K562 (cell line): ENCODE results near the gene PUS3. TPM values are rescaled to one million over a fixed set of nuclear protein-coding genes. Genes with fewer than 3 reads are reported as not detected.
A peak's percentile ranks its signal among the peaks of the same experiment; 100 is the strongest.

Experiments
- ATAC-seq: fragments of 200-7000 bp; cut with Tn5 transposase; 3 replicates; pipeline ENCODE4 v1.9.1; 2020; ENCODE audit warnings: moderate library complexity
- BruUV-seq: library from RNA; stranded (reverse); fragments of 400-500 nt; replicated peaks from 2 replicates; lab custom pipeline; 2021; lab: Mats Ljungman, UMichigan
- CTCF ChIA-PET: fragments of 300-600 bp; formaldehyde crosslinking; extraction: SDS; loops from one replicate; lab custom pipeline; 2021; ENCODE audit warnings: low intra/inter-chr PET ratio; lab: Yijun Ruan, JAX
- POLR2A ChIA-PET: fragments of 300-600, 350-650 bp; sonication (Branson Sonifier 250); formaldehyde crosslinking; extraction: SDS; loops from one replicate; lab custom pipeline; 2021; ENCODE audit warnings: antibody characterized with exemption, inconsistent platforms; lab: Yijun Ruan, JAX
- DNase-seq, 4 experiments: peaks; one replicate each; pipeline versions ENCODE4 v3.0.0 to v3.0.0-alpha.2; 2011 to 2018; ENCODE audit warnings: low spot score in 3 of 4, mixed read lengths in 3 of 4; ENCODE audit errors: extremely low read depth in 1 of 4
- FAIRE-seq: peaks from 2 replicates; lab custom pipeline; 2011; peaks lifted over from hg19 to GRCh38; lab: Jason Lieb, UNC
- H2AFZ ChIP-seq: 2 replicates; pipeline ENCODE4 v1.6.0; 2011; ENCODE audit warnings: low read depth, low read length, control low read depth, inconsistent platforms
- H3K27ac ChIP-seq: fragments of 200-600 bp; 3 replicates; pipeline ENCODE4 v1.8.0; 2011; ENCODE audit warnings: low read depth, mild to moderate bottlenecking, control low read depth, inconsistent platforms, low read length, moderate library complexity, mixed read lengths; ENCODE audit errors: extremely low read depth
- H3K27me3 ChIP-seq, 2 experiments: fragments of 300-600 bp in 1 of 2; 2 replicates in 1 of 2; 3 replicates in 1 of 2; pipeline versions ENCODE4 v1.6.0 to v1.8.0; 2011; ENCODE audit warnings: inconsistent platforms in 2 of 2, low read length in 2 of 2, mild to moderate bottlenecking in 1 of 2, mixed read lengths in 1 of 2, moderate library complexity in 1 of 2; ENCODE audit not compliant: control insufficient read depth in 2 of 2, insufficient read depth in 2 of 2
- H3K36me3 ChIP-seq: fragments of 300-600 bp; 3 replicates; pipeline ENCODE4 v1.8.0; 2011; ENCODE audit warnings: mild to moderate bottlenecking, low read length, inconsistent platforms; ENCODE audit not compliant: control insufficient read depth, insufficient read depth
- H3K4me1 ChIP-seq, 2 experiments: fragments of 200-600 bp in 1 of 2; replicated peaks in 1 of 2; 2 replicates in 1 of 2; 3 replicates in 1 of 2; pipeline versions ENCODE4 v1.5.1 to v1.8.0; 2011; ENCODE audit warnings: inconsistent platforms in 2 of 2, low read length in 2 of 2, mild to moderate bottlenecking in 1 of 2, mixed read lengths in 1 of 2, moderate library complexity in 1 of 2; ENCODE audit not compliant: control insufficient read depth in 2 of 2, insufficient read depth in 2 of 2
- H3K4me2 ChIP-seq: 2 replicates; pipeline ENCODE4 v1.6.1; 2011; ENCODE audit warnings: low read length, control low read depth, inconsistent platforms, mixed read lengths; ENCODE audit not compliant: insufficient read depth
- H3K4me3 ChIP-seq: fragments of 200-600 bp; sonication (generic), shearing (Covaris generic); 2 replicates; pipeline ENCODE4 v1.5.1; 2016; ENCODE audit warnings: control low read depth, inconsistent platforms
- H3K79me2 ChIP-seq: fragments of 200-600 bp; 3 replicates; pipeline ENCODE4 v1.8.0; 2011; ENCODE audit warnings: low read length, inconsistent platforms; ENCODE audit not compliant: control insufficient read depth, insufficient read depth
- H3K9ac ChIP-seq, 2 experiments: 2 replicates each; pipeline versions ENCODE4 v1.6.0 to v1.6.1; 2011; ENCODE audit warnings: low read depth in 2 of 2, low read length in 2 of 2, control low read depth in 1 of 2, inconsistent platforms in 1 of 2, mild to moderate bottlenecking in 1 of 2, mixed read lengths in 1 of 2; ENCODE audit not compliant: insufficient read depth in 1 of 2
- H3K9me1 ChIP-seq: one replicate; pipeline ENCODE4 v1.6.0; 2011; ENCODE audit warnings: inconsistent platforms, mild to moderate bottlenecking, low read length, moderate library complexity; ENCODE audit not compliant: control insufficient read depth, insufficient read depth
- H3K9me3 ChIP-seq: replicated peaks from 2 replicates; pipeline ENCODE4 v1.5.1; 2011; ENCODE audit warnings: low read depth, low read length, inconsistent platforms; ENCODE audit not compliant: control insufficient read depth, insufficient read depth
- H4K20me1 ChIP-seq: replicated peaks from 2 replicates; pipeline ENCODE4 v1.6.1; 2011; ENCODE audit warnings: low read length, inconsistent platforms, mixed read lengths; ENCODE audit not compliant: control insufficient read depth, insufficient read depth
- RAD21 ChIP-seq, 2 experiments: fragments of 250-450 bp in 1 of 2; fragments of 450-650 bp in 1 of 2; sonication (Bioruptor Pico) in 1 of 2; formaldehyde crosslinking in 1 of 2; IDR thresholded peaks in 1 of 2; conservative IDR thresholded peaks in 1 of 2; 2 replicates each; pipeline versions ENCODE4 v1.4.0 to v1.8.0; 2020 to 2022; ENCODE audit warnings: mild to moderate bottlenecking in 2 of 2, moderate library complexity in 1 of 2
- WGBS: fragments of 100-300 bp; shearing (Covaris generic); methylation state at CpG from one replicate; pipeline ENCODE4 v1.1.6; 2016; ENCODE audit warnings: low coverage, mixed read lengths; ENCODE audit not compliant: insufficient coverage; ENCODE audit errors: missing lambda C conversion rate; 5-methylcytosine and 5-hydroxymethylcytosine counted together
- in situ Hi-C: fragments of 300-500 bp; cut with MboI; formaldehyde crosslinking; loops from 4 replicates; pipeline ENCODE4 v1.15.0; 2018; ENCODE audit warnings: inconsistent platforms, mixed read lengths
- intact Hi-C: fragments of 100-400 bp; cut with micrococcal nuclease; formaldehyde crosslinking; loops from 2 replicates; pipeline ENCODE4 v1.14.2; 2022
- polyA plus RNA-seq, 8 experiments: library from polyadenylated mRNA; depleted of rRNA in 4 of 8; stranded (reverse) in 5 of 8; unstranded in 3 of 8; fragments of >200 nt; fragmentation: Nextera tagmentation in 2 of 8; fragmentation: Illumina TruSeq in 1 of 8; extraction: Ambion mirVana in 2 of 8; extraction: Trizol in 1 of 8; gene quantifications; 2 replicates each; pipeline versions ENCODE4 v1.2.1 to v1.2.3, GENCODE V29; 2011 to 2014; ENCODE audit warnings: inconsistent platforms in 1 of 8, missing spikeins in 1 of 8
- total RNA-seq, 7 experiments: library from RNA; depleted of rRNA in 6 of 7; stranded (reverse); fragments of >200 nt in 6 of 7; fragmentation: Illumina TruSeq in 2 of 7; extraction: Trizol in 2 of 7; gene quantifications; 2 replicates each; pipeline versions ENCODE4 v1.2.1 to v1.2.3, GENCODE V29; 2011 to 2021; ENCODE audit warnings: low replicate concordance in 1 of 7
- TF ChIP-seq, protein P1 (sequence below): fragments of 250-450 bp; sonication (Bioruptor Pico); IDR thresholded peaks from 2 replicates; pipeline ENCODE4 v1.4.0; 2020; ENCODE audit warnings: mild to moderate bottlenecking, moderate library complexity
- TF ChIP-seq, protein P2 (sequence below), 2 experiments: fragments of 450-650 bp; formaldehyde crosslinking in 1 of 2; IDR thresholded peaks; 2 replicates each; pipeline versions ENCODE4 v1.4.0 to v1.6.1; 2014 to 2020; ENCODE audit warnings: mild to moderate bottlenecking in 2 of 2, borderline replicate concordance in 1 of 2, low read depth in 1 of 2
- TF ChIP-seq, protein P3 (sequence below), 3 experiments: IDR thresholded peaks in 2 of 3; conservative IDR thresholded peaks in 1 of 3; 2 replicates each; pipeline ENCODE4 v1.5.1; 2011 to 2012; ENCODE audit warnings: low read length in 3 of 3, mild to moderate bottlenecking in 3 of 3, control low read depth in 2 of 3, improper control_type of control experiment in 1 of 3, inconsistent platforms in 1 of 3, low read depth in 1 of 3, mixed read lengths in 1 of 3, moderate library complexity in 1 of 3; ENCODE audit not compliant: insufficient read depth in 2 of 3

PUS3 gene
- total and polyA plus RNA-seq, 9 of the 15 experiments (the other 6 are each of a cell fraction or from before 2014, with no cell fraction given) = 16.5 to 49.2 (median 35.9) TPM

DNA sequence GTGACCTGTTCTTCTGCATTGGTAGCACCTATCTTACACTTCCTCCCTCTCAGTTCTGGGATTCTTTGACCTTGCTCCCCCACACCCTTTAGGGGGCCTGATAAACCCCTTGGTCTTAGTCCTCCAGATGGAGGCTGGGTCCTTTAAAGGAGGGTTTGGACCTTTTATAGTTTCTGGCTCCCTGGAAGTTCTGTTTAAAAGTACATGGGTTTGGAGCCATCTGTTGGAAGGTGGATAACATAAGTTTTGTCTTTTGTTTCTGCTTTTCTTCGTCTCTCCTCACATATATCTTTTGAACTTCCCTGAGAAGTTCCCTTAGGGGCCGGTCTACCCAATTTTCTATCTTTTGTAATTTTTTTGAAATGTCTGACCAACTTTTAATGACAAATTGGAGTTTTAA, 33.5 kb downstream of the PUS3 start:
- peaks cover 0 to 3% of the 10 kb centered on the region in 2 experiments; a peak in 2 of 5 replicates for H3K4me1 ChIP-seq
- 8% methylated on average over 2 of the region's 2 CpGs for WGBS
- no peaks in the 10 kb centered on the region for H4K20me1 ChIP-seq
- H3K9me3 ChIP-seq = no peaks in the 10 kb centered on the region; the same call in 1 of the 2 replicates
- no peak overlapping the region for H3K27ac ChIP-seq
- no peak overlapping the region for H3K4me3 ChIP-seq
- BruUV-seq = no TSS peak
- no peak overlapping the region for H3K9ac ChIP-seq
- H3K4me2 ChIP-seq = no peak overlapping the region
- no peaks in the 10 kb centered on the region for H3K27me3 ChIP-seq
- DNase-seq = no peak
- in situ Hi-C loops = no loop called here
- no peak overlapping the region for H2AFZ ChIP-seq
- ATAC-seq = no peak; the same call in 2 of the 3 replicates
- H3K79me2 ChIP-seq = no peaks in the 10 kb centered on the region
- H3K9me1 ChIP-seq = no peaks in the 10 kb centered on the region
- FAIRE-seq = no peak
- TF ChIP-seq, protein P1, sequence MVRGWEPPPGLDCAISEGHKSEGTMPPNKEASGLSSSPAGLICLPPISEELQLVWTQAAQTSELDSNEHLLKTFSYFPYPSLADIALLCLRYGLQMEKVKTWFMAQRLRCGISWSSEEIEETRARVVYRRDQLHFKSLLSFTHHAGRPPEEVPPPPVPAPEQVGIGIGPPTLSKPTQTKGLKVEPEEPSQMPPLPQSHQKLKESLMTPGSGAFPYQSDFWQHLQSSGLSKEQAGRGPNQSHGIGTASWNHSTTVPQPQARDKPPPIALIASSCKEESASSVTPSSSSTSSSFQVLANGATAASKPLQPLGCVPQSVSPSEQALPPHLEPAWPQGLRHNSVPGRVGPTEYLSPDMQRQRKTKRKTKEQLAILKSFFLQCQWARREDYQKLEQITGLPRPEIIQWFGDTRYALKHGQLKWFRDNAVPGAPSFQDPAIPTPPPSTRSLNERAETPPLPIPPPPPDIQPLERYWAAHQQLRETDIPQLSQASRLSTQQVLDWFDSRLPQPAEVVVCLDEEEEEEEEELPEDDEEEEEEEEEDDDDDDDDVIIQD (CRISPR knock-in tag) = no peak
- TF ChIP-seq, protein P2, sequence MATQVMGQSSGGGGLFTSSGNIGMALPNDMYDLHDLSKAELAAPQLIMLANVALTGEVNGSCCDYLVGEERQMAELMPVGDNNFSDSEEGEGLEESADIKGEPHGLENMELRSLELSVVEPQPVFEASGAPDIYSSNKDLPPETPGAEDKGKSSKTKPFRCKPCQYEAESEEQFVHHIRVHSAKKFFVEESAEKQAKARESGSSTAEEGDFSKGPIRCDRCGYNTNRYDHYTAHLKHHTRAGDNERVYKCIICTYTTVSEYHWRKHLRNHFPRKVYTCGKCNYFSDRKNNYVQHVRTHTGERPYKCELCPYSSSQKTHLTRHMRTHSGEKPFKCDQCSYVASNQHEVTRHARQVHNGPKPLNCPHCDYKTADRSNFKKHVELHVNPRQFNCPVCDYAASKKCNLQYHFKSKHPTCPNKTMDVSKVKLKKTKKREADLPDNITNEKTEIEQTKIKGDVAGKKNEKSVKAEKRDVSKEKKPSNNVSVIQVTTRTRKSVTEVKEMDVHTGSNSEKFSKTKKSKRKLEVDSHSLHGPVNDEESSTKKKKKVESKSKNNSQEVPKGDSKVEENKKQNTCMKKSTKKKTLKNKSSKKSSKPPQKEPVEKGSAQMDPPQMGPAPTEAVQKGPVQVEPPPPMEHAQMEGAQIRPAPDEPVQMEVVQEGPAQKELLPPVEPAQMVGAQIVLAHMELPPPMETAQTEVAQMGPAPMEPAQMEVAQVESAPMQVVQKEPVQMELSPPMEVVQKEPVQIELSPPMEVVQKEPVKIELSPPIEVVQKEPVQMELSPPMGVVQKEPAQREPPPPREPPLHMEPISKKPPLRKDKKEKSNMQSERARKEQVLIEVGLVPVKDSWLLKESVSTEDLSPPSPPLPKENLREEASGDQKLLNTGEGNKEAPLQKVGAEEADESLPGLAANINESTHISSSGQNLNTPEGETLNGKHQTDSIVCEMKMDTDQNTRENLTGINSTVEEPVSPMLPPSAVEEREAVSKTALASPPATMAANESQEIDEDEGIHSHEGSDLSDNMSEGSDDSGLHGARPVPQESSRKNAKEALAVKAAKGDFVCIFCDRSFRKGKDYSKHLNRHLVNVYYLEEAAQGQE (IDR thresholded peaks at IDR 0.05; ENCODE audit: borderline replicate concordance) = peak; percentile 14; the same call in 1 of the 2 replicates
- TF ChIP-seq, protein P2 (CRISPR knock-in tag; IDR thresholded peaks at IDR 0.05; ENCODE audit: low read depth) = no peak
- TF ChIP-seq, protein P3, sequence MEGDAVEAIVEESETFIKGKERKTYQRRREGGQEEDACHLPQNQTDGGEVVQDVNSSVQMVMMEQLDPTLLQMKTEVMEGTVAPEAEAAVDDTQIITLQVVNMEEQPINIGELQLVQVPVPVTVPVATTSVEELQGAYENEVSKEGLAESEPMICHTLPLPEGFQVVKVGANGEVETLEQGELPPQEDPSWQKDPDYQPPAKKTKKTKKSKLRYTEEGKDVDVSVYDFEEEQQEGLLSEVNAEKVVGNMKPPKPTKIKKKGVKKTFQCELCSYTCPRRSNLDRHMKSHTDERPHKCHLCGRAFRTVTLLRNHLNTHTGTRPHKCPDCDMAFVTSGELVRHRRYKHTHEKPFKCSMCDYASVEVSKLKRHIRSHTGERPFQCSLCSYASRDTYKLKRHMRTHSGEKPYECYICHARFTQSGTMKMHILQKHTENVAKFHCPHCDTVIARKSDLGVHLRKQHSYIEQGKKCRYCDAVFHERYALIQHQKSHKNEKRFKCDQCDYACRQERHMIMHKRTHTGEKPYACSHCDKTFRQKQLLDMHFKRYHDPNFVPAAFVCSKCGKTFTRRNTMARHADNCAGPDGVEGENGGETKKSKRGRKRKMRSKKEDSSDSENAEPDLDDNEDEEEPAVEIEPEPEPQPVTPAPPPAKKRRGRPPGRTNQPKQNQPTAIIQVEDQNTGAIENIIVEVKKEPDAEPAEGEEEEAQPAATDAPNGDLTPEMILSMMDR (IDR thresholded peaks at IDR 0.05 in 2 of 3, conservative IDR thresholded peaks at IDR 0.05 in 1 of 3; ENCODE audit: insufficient read depth in 2 of 3, low read depth in 1 of 3, low read length in 3 of 3) = peak in 1 of 3 experiments; percentile 42; a peak in 2 of 6 replicates
- peak; percentile 27 to 57 for TF ChIP-seq RAD21 (CRISPR knock-in tag; conservative IDR thresholded peaks at IDR 0.05 in 1 of 2, IDR thresholded peaks at IDR 0.05 in 1 of 2)
- ChIA-PET POLR2A (no interaction called here), CTCF (no interaction called here)
- H3K36me3 ChIP-seq = no peaks in the 10 kb centered on the region
- intact Hi-C loops = loop anchor here (2.0 kb wide), 1 partner anchor 145 kb away; no protein-coding TSS in a partner anchor
